Measurements from ENCODE around the gene PDCD6IP.

DNA sequence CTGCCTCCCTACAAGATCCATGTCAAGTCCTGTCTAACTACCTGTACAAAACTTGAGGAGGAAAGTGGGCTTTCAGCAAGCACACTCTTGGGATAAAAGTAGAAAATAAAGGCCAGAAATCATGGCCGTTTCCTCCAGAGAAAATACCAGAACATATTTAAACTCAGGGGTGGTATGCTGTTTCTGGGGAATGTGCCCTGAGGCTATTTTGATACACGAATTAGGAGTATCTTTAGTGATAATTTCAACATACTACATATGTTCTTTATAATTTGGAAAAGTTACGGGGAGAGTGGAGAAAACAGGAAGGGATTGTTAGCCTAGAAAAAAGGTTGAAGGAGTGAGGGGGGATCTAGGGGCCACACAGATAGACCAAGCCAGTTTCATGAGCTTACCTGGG lies 18.7 kb upstream of the PDCD6IP start:
- TF ChIP-seq, protein P1, sequence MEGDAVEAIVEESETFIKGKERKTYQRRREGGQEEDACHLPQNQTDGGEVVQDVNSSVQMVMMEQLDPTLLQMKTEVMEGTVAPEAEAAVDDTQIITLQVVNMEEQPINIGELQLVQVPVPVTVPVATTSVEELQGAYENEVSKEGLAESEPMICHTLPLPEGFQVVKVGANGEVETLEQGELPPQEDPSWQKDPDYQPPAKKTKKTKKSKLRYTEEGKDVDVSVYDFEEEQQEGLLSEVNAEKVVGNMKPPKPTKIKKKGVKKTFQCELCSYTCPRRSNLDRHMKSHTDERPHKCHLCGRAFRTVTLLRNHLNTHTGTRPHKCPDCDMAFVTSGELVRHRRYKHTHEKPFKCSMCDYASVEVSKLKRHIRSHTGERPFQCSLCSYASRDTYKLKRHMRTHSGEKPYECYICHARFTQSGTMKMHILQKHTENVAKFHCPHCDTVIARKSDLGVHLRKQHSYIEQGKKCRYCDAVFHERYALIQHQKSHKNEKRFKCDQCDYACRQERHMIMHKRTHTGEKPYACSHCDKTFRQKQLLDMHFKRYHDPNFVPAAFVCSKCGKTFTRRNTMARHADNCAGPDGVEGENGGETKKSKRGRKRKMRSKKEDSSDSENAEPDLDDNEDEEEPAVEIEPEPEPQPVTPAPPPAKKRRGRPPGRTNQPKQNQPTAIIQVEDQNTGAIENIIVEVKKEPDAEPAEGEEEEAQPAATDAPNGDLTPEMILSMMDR (IDR thresholded peaks at IDR 0.05) = no peak
- TF ChIP-seq ZFX (IDR thresholded peaks at IDR 0.05; ENCODE audit: borderline replicate concordance) = no peak
